ENCODE results near the gene AMPD2.

AMPD2 gene

GRCh38 chr1:109619576-109620400, at the start of gene AMPD2, which contains the start of gene GNAT2:
TSS of gene AMPD2 (plus strand) at chr1:109619837. CDS start at chr1:109621176, 1,339 bp downstream.
TSS of gene GNAT2 (minus strand) at chr1:109619616. CDS start at chr1:109612870, 6,746 bp downstream.
- peak; percentile 28 for DNase-seq

GRCh38 chr1:109570414-109570813, 49.2 kb upstream of the AMPD2 start:
- DNase-seq: no peak

- DNase-seq: no peak
Observed at GRCh38 chr1:109573785-109574184, 45.9 kb upstream of the AMPD2 start.

GRCh38 chr1:109578947-109579443, 40.6 kb upstream of the AMPD2 start:
- no peak for DNase-seq

GRCh38 chr1:109579491-109579890, 40.1 kb upstream of the AMPD2 start:
- DNase-seq: no peak

- DNase-seq: no peak
Observed at GRCh38 chr1:109582021-109582420, 37.6 kb upstream of the AMPD2 start.

- DNase-seq: no peak
Observed at GRCh38 chr1:109584766-109585165, 34.9 kb upstream of the AMPD2 start.

- DNase-seq: no peak
Observed at GRCh38 chr1:109586055-109586454, 33.6 kb upstream of the AMPD2 start.

GRCh38 chr1:109589177-109589576, 30.5 kb upstream of the AMPD2 start:
- DNase-seq: no peak

- no peak for DNase-seq
Observed at GRCh38 chr1:109589679-109590078, 30.0 kb upstream of the AMPD2 start.

GRCh38 chr1:109592916-109593315, 26.7 kb upstream of the AMPD2 start:
- DNase-seq: no peak

- no peak for DNase-seq
Observed at GRCh38 chr1:109595531-109595930, 24.1 kb upstream of the AMPD2 start.

GRCh38 chr1:109598156-109598555, 21.5 kb upstream of the AMPD2 start:
- DNase-seq: no peak

GRCh38 chr1:109598655-109599054, 21.0 kb upstream of the AMPD2 start:
- no peak for DNase-seq

- no peak for DNase-seq
Observed at GRCh38 chr1:109603229-109603628, 16.4 kb upstream of the AMPD2 start.

- no peak for DNase-seq
Observed at GRCh38 chr1:109605381-109605780, 14.3 kb upstream of the AMPD2 start.

GRCh38 chr1:109609881-109610280, 9.8 kb upstream of the AMPD2 start:
- DNase-seq: no peak

- no peak for DNase-seq
Observed at GRCh38 chr1:109610609-109611307, 8.9 kb upstream of the AMPD2 start.

GRCh38 chr1:109611308-109611990, 8.2 kb upstream of the AMPD2 start:
- DNase-seq: no peak

- no peak for DNase-seq
Observed at GRCh38 chr1:109613361-109614147, 6.1 kb upstream of the AMPD2 start.

- no peak for DNase-seq
Observed at GRCh38 chr1:109615879-109616278, 3.8 kb upstream of the AMPD2 start.

GRCh38 chr1:109616391-109616790, 3.2 kb upstream of the AMPD2 start:
- DNase-seq: no peak
